GM18861 (cell line): Measurements from ENCODE around the gene SMIM5.

Source experiments
- ATAC-seq: cut with Tn5 transposase; IDR thresholded peaks from one replicate; pipeline ENCODE4 v1.9.1; 2021; ENCODE audit not compliant: unreplicated experiment

SMIM5 gene

DNA sequence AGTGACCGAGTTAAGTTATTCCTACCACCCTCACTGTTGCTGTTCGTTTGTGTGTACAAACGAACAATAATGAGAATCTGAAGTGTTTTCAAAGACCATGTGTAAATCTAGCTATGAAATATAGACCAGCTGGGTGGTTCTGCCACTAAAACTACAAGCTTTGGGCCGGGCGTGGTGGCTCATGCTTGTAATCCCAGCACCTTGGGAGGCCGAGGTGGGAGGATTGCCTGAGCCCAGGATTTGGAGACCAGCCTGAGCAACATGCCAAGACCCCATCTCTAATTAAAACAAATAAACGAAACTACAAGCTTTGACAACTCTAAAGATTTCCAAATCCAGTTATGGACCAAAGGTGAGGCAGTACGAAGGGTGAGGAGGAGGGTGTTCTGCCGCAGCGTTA lies 32.7 kb downstream of the SMIM5 start:
- no peak for ATAC-seq

DNA sequence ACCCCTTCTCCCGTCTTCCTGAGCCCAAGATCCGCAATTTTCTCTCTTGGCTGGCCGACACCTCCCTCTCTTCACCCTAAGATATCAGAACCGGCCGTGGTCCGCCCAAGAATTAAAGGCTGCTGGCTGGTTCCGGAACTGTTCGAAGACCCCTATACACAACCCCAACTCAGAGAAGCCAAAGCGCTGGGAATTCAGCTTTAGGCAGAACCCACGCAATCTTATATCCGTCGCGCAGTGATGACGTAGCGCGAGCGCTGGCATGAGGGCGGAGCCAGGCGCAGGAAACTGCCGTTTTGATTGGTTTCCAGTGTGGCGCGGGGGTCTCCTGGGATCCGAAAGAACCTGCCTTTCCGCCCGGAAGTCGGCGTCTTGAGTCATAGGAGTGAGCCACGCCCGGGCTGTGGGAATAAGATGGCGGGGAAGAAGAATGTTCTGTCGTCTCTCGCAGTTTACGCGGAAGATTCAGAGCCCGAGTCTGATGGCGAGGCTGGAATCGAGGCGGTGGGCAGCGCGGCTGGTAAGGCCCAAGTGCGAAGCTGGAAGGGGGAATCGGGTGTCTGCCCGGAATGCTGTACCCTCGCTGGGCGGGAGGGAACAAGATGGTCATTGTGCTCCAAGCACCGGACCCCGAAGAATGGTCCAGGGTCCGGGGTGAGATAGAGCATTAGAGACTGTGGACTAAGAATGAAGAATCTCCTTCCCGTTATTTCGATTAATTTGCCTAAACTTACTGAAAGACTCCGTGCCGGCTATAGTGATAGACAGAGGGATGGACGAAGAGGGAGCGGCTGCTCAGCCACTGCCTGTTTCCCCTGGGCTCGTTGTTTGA lies 33.9 kb downstream of the SMIM5 start, which contains the start of the genes RECQL5 and SAP30BP:
TSS of gene RECQL5 (minus strand) at position 196 of the 832 bp plus-strand sequence. CDS start 597 bp downstream, outside the sequence.
TSS of gene SAP30BP (plus strand) at position 380 of the 832 bp plus-strand sequence. CDS start at position 415, 35 bp downstream.
- ATAC-seq = peak; percentile 44

DNA sequence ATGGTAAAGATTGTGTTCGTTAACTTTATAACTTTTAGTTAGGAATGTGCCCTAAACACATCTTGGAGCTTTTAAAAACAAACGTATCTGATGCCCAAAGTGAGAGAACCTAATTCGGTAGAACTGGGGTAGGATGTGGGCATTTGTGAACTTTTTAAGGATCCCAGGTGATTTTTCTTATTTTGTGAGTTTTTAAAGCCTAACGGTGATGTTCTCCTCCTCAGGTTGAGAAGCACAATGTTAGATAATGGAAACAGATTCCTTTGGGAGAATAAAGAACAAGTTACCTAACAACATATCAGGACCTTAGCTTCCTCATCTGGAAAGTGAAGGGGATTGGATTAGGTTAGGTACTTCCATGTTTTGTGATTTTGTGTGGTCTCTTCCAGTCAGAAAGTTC lies 34.6 kb downstream of the SMIM5 start:
- ATAC-seq = no peak

DNA sequence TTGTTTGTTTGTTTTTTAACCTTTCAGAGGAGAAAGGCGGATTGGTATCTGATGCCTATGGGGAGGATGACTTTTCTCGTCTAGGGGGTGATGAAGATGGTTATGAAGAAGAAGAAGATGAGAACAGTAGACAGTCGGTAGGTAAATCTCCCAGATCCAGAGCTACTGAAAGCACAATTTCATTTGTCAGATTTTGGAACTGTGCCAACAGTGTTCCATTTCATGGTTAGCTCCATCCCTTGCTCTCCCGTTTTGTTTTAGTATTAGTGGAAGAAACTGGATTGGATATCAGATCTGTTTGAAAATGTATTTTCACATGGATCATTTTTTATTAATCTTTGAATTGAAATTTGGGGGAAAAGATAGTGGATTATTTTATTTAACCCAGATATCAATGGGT lies 35.3 kb downstream of the SMIM5 start:
- no peak for ATAC-seq

DNA sequence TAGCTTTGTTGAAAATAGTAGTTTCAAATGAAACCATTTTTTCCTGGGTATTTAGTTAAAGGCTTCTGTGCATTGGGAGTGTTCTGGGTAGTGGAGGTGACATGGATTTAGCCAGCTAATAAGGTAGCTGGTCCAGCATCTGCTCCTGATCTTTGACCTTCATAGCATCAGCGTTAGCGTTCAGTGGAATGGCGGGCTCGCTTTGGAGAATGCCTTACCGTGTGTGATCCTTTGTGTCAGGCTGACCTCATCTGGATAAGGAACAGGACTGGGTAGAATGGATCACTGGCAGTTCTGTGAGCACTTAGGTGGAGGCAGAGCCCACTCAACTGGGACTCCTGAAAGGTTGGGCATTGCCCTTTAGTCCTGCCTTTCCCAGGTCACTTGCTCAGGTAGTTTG lies 37.6 kb downstream of the SMIM5 start:
- no peak for ATAC-seq

DNA sequence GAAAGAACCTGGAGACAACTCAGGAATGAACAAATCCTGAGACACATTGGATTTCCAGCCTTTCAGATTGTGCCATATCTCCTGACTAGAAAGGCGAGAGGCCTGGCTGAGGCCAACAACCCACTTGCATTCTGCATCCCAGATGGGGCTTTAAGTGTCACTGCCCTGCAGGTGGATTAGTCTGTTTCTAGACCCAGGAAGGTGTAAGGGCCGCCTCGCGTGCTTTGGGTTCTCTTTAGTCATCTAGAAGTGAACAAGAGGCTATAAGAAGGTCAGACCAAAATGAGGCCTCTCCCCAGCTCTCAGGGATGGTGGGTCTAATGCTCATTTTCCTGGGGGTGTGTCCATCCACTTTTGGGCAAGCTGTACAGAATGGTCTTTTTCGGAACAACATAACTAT lies 38.8 kb downstream of the SMIM5 start:
- no peak for ATAC-seq

DNA sequence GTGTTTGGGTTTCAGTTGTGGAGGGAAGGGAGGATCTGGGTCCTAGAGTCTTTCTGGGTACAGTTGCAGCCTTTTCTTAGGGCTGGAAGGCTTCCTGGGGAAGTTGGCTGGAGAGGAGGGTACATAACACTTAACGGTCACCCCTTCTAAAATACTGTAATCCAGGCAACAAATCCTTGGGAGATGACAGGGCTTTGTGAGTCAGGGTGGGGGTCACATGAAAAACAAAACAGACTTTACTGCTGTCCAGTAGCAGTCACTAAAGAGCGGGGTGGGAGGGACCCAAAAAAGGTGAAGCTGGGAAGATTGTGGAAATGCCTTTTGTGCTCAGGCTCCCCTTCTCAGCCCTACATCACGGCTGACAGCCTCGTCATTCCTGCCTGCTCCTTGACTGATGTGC lies 40.3 kb downstream of the SMIM5 start:
- no peak for ATAC-seq

DNA sequence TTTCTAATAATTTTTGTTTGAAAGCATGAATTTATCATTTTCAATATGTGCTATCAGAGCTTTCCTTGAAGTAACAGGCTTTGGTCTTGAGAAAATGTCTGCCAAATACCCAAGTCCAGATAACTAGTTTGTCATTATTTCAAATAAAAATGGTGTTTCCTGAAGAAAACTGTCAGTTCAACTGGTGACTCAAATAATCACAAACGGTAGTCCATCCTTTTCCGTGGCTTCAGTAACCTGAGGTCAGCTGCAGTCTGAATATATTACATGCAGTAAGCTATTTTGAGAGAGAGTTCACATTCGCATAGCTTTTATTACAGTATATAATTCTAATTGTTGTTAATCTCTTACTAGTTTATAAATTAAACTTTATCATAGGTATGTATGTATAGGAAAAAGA lies 43.2 kb downstream of the SMIM5 start:
- ATAC-seq = no peak

DNA sequence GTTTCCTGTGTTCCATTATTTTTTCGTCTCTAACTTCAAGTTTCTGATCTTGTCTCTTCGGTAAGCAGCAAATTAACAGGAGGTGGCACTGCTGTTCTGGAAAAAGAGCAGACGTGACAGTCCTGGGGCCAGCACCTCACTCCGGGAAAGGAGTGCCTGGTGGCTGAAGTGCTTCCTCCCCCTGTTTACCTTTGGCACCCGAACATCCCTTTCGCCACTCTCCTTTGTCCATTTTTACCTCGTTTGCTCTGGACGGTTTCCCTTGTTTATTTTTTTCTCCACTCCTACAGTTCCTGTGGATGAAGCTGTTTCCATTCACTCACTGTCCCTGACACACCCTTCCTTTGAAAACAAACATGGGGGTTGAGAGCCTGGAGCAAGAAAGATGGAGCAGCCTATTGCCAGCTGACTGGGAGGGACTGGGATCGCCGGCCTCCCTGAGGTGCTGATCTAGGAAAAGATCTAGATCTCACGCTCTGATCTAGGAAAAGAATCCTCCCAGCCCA lies 46.5 kb downstream of the SMIM5 start:
- ATAC-seq = no peak

DNA sequence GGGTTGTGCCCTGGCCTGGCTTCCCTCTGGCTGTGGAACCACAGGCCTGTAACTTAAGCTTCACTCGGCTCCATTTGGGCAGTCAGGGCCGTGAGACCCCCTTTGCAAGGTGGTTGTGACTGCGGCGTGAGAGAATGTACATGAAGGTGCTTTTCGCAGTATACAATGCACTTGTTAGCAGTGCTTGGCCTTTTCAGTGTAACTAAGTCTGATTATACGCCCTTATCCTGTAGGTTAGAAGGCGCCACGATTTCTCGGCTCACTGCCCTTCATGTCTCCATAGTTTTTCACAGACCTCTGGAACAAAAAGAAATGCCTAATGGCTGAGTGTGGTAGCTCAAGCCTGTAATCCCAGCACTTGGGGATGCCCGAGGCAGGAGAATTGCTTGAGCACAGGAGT lies 47.2 kb downstream of the SMIM5 start:
- no peak for ATAC-seq

DNA sequence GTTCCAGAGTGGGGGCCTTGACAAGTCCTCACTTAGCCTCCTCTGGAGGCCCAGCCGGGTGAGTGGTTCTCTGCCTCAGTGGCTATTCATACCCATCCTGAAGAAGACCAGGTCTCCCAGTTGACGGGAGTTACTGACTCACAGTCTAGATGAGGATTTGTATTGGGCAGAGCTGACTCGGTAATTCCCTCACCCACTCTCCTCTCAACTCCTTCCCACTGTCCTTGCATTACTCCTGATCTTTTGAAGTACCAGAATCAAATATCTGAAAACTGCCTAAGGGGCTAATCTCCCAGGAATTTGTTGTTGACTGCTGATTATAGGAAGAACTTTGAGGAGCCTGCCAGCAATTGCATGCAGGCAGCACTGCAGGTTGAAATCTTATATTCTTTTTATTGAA lies 48.1 kb downstream of the SMIM5 start:
- no peak for ATAC-seq

DNA sequence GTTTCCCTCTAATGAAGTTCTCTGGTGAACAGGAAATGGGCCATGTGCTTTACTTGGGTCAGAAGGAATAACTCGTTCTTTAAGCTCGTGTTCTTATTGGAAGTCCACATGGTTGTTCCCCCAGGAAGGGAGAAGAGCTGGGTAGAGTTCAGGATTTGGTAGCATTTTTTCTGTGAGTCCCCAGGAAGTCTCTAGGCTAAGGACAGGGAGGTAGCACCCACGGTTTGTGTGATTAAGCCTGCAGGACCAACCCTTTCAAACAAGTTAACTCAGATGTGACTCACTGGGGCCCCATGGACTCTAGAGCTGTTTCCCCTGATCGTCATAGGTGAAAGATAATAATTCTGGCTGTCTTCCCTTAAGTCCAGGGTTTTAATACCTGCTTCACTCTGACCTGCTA lies 50.3 kb downstream of the SMIM5 start:
- no peak for ATAC-seq

DNA sequence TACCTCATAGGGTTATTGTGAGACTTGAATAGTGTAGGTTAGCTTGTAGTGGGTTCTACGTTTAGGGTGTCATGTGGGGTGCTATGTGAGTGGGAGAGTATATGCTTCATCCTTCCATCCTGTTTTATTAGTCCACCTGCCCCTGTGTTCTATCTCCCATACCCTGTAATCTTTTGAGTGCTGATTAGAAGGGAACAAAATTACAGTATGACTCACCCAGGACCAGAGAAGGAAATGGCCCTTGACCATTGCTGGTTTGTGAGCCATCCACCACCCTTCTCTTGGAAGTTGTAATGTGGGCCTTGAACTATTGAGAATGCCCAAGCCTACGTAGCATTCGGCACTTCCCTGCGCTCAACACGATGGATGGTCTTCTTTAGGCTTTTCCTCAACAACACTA lies 51.0 kb downstream of the SMIM5 start:
- no peak for ATAC-seq

DNA sequence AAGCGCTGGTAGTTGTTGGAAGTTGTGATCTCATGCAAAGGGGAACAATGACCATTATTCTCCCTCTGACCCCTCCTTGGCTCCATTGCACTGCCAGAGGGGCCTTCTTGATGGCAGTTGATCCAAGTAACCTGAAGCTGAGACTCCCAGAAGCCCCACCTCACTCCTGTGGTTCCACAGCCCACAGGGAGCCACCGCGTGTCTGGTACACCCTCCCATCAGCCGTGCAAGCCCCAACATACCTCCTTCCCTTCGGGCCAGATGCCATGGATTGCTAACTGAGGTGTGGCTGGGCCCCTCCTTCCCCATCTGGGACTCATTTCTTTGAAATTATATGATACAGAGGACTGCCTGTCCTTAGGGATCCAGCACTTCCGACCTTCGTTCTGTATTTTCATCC lies 51.7 kb downstream of the SMIM5 start:
- ATAC-seq = no peak

DNA sequence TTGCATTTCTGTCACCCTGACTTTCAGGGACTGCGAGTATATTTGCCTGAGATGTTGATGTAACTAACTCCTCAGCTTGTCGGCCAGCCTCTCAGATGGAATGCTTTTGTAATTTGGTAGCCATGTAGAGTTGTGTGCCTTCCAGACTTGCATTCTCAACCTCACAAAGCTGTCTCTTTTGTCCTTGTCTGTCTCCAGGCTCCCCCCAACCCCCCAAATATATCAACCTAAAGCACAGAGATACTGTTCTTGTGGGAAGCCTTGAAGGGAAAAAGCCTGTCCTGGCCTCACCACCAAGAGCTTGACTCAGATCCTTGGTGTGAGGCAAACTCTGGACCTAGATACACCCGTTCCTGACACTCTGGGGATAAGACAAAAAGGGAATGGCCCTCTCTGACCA lies 52.3 kb downstream of the SMIM5 start:
- no peak for ATAC-seq

DNA sequence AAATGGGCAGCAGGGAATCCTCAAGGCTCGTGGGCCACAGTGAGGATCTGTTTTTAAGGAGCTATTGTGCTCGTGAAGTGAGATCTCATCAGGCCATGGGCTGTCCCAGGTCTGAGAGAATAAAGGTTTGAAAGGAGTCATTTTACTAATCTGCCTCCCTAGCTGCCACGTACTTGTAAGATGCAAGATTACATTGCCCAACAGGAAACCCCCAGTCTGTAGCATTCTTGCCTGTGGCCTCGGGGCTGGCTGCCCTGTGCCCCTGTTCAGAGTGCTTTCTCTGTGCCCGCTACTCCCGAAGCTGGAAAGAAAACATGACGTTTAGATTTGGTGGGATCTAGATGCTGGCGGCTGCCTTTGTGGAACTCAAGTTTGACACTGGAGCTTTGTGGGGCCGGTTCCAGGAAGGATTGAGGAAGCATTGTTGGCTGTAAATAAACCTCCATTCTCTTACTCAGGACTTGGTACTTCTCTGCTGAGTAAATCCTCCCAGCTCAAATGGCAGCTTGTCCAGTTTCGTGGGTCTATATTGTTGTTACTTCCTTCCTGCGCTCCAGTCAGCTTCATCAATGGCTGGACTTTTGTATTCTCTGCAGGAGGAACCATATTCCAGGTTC lies 55.1 kb downstream of the SMIM5 start:
- ATAC-seq = no peak

DNA sequence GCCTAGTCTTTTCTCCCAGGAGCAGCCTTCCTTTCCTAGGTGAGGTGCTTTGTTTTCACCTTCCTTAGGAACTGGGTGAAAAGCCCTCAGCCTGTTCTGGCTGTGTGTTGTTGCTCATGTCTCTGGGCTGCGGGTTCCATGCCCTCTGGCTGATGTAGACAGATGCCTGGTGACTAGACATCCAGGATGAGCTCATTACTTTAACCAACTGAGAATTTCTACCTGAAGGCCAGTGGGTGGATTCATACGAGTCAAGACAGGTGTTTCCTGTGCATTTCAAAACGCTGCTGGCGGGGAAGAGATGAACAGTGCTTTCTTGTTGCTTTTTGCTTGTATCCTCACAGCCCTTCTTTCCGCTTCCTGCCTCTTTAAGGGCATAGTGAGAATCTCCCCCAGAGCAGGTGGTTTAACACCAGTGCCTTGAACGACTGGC lies 56.2 kb downstream of the SMIM5 start:
- no peak for ATAC-seq
